ENCODE results near the gene TMEM183A. TPM values are rescaled to one million over a fixed set of nuclear protein-coding genes. Genes with fewer than 3 reads are reported as not detected.

The TMEM183A gene
- total and polyA plus RNA-seq, 2 experiments from 2014 or later: 55.1 to 128 TPM

- Mint-ChIP-seq H3K4me3 (no peak overlapping the region), H3K9me3 (no peaks in the 10 kb centered on the region; the same call in 2 of the 3 replicates), H3K36me3 (ENCODE audit: low read depth) (no peaks in the 10 kb centered on the region), H3K4me1 (peaks cover 5% of the 10 kb centered on the region; the same call in 2 of the 3 replicates), H3K27me3 (ENCODE audit: insufficient read depth, low read depth, poor library complexity) (no peaks in the 10 kb centered on the region), H3K27ac (no peak overlapping the region)
- Histone ChIP-seq H3K79me2 (replicated peaks; ENCODE audit: insufficient read depth) (no peaks in the 10 kb centered on the region), H3K27ac (ENCODE audit: low read depth) (no peak overlapping the region), H3K4me3 (no peak overlapping the region), H3K4me2 (no peak overlapping the region), H3K4me1 (ENCODE audit: insufficient read depth) (no peaks in the 10 kb centered on the region), H3K9me2 (ENCODE audit: insufficient read depth) (0 out of 2 replicates have a peak, but pooled peaks cover 4% of the 10 kb centered on the region), H2AFZ (no peak overlapping the region), H3F3A (replicated peaks; ENCODE audit: low read depth) (no peaks in the 10 kb centered on the region), H3K36me3 (ENCODE audit: insufficient read depth) (no peaks in the 10 kb centered on the region), H3K27me3 (ENCODE audit: insufficient read depth) (no peaks in the 10 kb centered on the region), H4K20me1 (replicated peaks; ENCODE audit: insufficient read depth) (no peaks in the 10 kb centered on the region)
- DNase-seq (ENCODE audit: low spot score) (no peak), ATAC-seq (no peak)
- no peak for TF ChIP-seq POLR2AphosphoS5 (IDR thresholded peaks at IDR 0.05; ENCODE audit: low read depth)
- no peak for TF ChIP-seq REST (IDR thresholded peaks at IDR 0.05; ENCODE audit: unreplicated experiment)
- TF ChIP-seq CTCF (conservative IDR thresholded peaks at IDR 0.05; ENCODE audit: low read depth in 2 of 2): no peak
- TF ChIP-seq ZNF462 (CRISPR knock-in tag; IDR thresholded peaks at IDR 0.05): no peak
- TF ChIP-seq ETS1 (IDR thresholded peaks at IDR 0.05): no peak
- TF ChIP-seq ZNF331 (CRISPR knock-in tag; IDR thresholded peaks at IDR 0.05; ENCODE audit: low read depth): no peak
- no peak for TF ChIP-seq CREB1 (CRISPR knock-in tag; IDR thresholded peaks at IDR 0.05; ENCODE audit: low read depth)
- no peak for TF ChIP-seq EZH2phosphoT487 (IDR thresholded peaks at IDR 0.05; ENCODE audit: unreplicated experiment)
- no peak for TF ChIP-seq EZH2 (IDR thresholded peaks at IDR 0.05; ENCODE audit: low read depth, unreplicated experiment)
- TF ChIP-seq NANOG (IDR thresholded peaks at IDR 0.05; ENCODE audit: borderline replicate concordance): no peak
These were observed 17.3 kb upstream of the TMEM183A start for GRCh38 chr1:202989879-202990278.
